NCI-H146 (cell line): Measurements from ENCODE around the gene HNRNPH1.

Experiments used
- DNase-seq: peaks from one replicate; lab custom pipeline; 2025; lab: John Stamatoyannopoulos, UW

Gene HNRNPH1

DNA sequence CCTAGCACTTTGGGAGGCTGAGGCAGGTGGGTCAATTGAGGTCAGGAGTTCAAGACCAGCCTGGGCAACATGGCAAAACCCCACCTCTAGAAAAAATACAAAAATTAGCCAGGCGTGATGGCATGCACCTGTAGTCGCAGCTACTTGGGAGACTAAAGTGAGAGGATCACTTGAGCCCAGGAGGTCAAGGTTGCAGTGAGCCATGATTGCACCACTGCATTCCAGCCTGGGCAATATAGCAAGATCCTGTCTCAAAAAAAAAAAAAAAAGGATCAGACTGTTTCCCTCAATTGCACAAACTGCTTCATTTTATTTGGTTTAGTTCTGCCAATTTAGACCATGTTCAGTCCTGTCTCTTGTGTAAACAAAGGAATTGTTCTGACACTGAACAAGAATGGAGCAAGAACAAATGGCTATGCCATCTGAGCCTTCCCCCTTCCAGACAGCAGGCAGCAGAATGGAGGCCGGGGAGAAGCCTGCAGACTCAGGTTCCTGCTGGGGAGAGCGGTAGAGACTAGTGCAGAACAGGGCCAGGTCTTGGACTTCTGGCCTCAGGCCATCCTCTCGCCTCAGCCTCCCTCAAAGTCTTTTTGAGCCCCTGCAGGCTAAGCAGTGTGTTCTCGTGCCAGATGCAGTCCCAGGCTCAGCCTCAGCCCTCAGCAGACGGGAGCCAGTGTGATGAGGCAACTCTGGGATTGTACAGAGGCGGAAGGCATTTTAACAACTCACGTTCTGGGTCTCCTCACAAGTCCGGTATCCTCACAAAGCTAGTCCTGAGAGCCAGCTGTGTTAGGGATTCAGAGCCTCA lies 18.2 kb downstream of the HNRNPH1 start:
- DNase-seq: no peak

DNA sequence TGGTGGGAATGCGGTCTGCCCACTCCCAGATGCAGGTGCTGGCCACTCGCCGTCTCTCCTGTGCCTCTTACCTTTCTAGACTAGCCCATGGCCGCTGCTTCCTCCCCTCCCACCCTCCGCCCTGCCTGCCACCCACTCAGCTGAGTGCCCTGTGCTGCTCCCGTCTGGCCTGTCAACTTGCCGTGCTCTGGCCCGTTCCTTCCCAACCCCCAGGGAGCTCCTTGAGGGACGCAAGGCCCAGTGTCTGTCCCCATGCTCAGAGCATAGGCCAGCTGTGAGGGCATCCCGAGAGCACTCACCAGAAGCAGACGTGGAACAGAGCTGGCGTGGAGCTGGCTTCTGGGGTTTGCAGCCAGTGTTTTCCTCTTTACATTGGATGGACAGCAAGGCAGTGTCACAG lies 20.2 kb downstream of the HNRNPH1 start:
- no peak for DNase-seq

DNA sequence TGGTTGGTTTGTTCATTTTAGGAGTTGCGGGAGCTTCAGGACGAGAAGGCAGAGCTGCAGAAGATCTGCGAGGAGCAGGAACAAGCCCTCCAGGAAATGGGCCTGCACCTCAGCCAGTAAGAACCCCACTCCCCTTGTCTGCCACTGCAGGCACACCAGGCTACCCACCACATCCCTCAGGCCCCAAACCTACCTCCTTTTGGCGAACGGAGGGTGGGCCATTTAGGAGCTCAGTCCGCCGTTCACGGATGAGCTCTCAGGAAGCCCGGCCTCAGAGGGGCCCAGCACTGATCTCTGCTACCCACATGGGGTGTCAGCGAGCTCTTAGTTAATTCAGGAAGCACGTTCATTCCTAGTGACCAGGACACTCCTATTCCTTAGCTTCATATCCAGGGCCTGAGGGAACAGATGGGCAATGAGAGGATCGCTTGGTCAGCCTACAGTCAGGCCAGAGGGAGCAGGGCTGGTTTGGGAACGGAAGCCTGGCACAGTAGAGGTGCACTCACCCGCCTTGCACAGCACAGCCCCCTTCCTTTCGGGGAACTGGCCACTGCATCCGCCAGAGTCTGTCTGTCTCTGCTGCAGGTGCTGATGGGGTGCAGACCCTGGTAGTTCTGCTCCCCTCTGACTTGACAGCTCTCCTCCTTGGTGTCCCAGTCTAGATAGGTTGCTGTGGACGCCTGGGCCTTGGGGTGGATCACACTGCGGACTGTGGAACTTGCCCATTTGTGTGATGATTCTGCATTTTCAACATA lies 21.4 kb downstream of the HNRNPH1 start:
- DNase-seq: no peak

DNA sequence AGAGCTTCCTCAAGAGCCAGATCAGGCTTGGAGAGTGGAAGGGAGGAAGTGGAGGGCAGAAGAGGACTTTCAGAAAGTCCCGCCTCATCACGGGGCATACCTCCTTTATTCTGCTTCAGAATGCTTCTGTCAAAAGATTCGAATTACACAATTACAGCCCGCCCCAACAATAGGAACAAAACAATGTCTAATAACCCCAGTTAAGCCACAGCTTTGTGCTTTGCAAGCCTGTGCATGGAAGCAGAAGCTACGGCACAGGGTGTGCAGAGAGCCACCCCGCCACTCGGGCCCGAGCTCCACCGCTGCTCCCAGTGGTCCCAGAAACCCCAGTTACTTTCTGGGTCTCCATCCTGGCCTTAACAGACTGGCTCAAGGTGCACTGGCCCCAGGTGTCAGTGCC lies 23.5 kb downstream of the HNRNPH1 start:
- no peak for DNase-seq

DNA sequence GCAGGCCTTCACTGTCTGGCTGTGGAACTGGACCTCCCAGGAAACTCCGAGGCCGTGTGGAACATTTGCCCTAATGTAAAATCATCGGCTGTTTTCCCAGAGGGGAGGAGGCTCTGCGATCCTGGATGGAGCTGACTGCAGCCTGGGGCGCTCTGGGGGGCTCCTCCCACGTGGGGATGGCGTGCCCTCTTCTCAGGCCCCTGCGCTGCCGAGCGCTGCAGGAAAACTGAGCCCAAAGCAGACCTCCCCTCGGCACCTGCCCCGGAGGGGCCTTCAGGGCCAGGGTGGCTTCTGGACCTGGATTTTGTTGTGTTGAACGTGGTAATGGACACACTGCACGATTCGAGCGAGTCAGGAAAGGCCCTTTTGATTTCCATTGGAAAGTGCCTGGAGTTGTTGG lies 23.9 kb downstream of the HNRNPH1 start:
- no peak for DNase-seq

DNA sequence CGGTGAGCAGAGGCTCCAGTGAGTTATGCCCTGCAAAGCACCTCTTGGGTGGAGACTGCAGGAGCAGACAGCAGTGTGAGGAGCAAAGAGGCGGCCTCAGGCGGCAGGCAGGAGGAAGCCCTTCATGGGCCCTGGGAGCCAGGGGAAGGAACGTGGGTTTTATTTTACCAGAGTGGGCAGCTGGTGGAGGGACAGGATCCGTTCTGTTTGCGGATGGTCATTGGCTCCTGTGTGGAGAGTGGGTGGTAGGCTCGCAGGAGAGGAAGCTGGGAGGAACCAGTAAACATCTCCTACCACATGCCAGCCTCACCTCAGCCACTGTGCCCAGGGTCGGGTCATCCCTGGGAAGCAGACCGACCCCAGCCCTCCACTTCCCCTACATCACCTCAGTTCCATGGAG lies 24.4 kb downstream of the HNRNPH1 start:
- no peak for DNase-seq

DNA sequence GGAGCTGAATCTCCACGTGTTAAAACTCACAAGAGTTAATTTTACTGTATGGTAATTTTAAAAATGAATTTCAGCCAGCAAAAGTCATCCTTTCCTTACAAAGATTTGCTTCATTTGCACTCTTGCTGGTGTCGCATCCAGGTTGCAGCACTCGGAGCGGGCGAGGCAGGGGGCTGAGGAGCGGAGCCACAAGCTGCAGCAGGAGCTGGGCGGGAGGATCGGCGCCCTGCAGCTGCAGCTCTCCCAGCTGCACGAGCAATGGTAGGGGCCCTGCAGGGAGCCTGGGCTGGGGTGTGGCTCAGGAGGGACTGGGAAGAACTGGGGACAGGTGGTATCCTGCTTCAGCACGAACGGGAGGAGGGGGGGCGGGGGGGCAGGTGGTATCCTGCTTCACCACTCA lies 27.1 kb downstream of the HNRNPH1 start:
- DNase-seq: peak; percentile 94

DNA sequence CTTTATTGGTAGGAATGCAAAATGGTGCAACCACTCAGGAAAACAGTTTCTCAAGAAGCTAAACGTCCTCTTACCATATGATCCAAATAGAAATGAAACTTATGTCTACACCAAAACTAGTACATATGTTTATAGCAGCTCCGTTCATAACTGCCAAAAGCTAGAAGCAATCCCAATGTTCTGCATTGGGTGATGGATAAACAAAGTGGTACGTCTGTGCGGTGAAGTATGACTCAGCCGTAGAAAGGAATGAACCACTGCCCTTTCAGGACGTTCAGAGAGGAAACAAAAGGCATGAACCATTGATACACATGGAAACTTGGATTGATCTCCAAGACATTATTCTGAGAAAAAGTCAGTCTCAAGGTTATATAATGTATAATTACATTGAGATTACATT lies 27.6 kb downstream of the HNRNPH1 start:
- DNase-seq: no peak

DNA sequence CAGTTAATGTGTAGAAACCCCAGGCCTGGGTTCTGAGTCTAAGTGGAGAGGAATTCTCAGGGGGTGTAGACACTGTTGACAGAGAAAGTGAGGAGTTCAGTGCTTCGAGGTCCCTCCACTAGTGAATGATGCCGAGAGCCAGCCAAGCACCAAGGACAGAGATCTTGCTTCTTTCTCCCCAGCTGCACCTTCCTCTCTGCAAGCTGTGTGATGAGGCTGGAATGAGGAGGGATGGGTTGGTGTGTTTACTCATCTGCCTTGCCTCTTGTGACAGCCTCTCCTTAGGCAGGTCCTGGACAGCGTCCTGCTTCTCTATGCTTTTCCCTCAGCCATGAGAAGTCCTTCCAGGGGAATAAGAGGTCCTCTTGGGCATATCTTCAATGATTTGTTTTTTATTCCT lies 35.3 kb downstream of the HNRNPH1 start:
- DNase-seq: no peak

DNA sequence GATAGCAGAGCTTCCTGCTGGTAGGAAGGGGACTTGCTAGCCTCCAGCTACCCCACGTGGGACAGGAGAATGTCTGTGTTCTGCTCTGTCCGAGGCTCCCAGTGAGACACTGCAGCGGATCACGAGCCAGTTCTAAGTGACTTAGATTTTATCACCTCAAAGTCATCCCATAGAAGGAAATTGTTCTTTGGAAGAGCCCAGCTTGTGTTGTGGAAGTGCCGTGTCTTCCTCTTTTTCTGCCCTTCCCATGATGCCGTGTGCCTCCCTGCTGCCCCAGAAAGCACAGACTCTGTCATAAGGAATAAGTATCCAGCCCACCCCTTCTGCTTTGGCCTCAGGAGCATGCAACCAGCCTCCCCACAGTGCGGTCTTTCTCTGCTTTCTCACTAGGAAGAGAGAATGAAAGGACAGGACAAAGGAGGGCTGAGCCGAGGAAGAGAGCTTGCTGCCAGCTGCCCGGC lies 37.5 kb downstream of the HNRNPH1 start:
- DNase-seq: no peak

DNA sequence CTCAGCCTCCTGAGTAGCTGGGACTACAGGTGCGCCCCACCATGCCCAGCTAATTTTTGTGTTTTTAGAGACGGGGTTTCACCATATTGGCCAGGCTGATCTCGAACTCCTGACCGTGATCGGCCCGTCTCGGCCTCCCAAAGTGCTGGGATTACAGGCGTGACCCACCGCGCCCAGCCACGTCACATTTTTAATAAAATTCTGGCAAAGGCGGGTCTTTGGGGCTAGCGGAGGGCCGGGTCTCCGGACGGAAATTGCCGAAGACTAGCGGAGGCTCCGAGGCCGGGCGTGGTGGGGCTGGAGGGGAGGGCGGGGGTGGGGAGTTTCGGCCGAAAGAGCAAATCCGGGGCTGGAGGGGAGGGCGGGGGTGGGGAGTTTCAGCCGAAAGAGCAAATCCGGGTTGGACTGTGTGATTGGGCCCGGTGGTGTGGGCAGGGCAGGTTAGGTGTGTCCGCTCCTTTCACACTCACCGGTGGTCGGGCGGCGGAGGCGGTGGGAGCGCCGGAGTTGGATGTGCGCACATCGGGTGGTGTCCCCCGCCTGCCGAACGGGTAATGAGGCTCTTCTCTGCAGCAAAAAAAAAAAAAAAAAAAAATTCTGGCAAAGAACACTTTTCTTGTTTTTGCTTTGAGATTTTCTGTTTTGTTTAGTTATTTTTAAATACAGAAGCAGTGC lies 46.0 kb downstream of the HNRNPH1 start:
- no peak for DNase-seq

DNA sequence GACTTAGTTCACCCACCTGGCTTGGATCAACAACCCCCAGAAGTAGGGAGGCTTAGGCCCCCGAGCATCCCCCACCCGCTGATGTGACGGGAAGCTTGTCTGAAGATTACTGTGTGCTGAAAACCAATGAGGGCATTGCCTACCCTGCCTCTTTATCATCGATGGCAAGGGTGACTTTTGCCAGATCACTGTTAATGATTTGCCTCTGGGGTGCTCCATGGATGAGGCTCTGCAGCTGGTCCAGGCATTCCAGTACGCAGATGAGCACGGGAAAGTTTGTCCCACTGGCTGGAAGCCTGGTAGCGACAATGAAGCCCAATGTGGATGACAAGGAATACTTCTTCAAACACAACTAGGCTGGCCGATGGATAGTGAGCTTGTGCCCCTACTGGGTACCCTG lies 51.1 kb downstream of the HNRNPH1 start:
- DNase-seq: no peak

DNA sequence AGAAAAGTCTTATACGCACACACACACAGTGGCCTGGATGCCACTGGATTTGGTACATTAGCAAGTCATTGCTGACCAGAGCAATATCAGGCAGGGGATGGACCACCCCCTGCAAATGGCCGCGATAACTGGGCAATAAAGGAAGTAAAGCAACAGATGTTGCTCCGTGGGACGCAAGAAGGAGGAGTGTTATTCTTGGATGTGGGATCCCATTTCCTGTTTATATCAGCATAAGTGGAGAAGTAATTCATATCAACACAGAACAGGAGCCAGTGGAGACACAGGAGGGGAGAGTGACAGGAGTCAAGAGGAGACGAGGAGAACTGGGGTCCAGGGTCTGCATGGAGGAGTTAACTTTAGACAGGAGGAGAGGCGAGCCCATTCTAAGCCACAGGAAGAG lies 54.8 kb downstream of the HNRNPH1 start:
- no peak for DNase-seq

DNA sequence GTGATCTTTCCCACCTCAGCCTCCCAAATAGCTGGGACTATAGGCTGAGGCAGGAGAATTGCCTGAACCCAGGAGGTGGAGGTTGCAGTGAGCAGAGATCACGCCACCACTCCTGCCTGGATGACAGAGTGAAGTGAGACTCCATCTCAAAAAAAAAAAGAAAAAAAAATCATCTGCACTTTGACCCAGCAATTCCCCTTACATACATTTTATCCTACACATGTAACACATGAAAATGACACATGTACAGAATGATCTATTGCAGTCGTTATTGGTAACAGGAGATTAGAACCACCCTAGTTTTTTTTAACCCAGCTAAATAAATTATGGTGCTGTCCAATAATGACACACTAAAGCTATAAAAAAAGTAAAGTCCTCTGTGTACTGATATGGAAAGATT lies 58.9 kb downstream of the HNRNPH1 start:
- no peak for DNase-seq
